H1 (cell line): Measurements from ENCODE around the gene MRPL34. TPM values are rescaled to one million over a fixed set of nuclear protein-coding genes. Genes with fewer than 3 reads are reported as not detected.
A peak's percentile ranks its signal among the peaks of the same experiment; 100 is the strongest.

Source experiments
- CHD2 ChIP-seq: IDR thresholded peaks from 2 replicates; pipeline ENCODE4 v1.6.1; 2012; ENCODE audit warnings: low read length, improper control_type of control experiment
- SP2 ChIP-seq: IDR thresholded peaks from 2 replicates; pipeline ENCODE4 v1.6.1; 2012; ENCODE audit warnings: mild to moderate bottlenecking, low read length, inconsistent platforms
- polyA plus RNA-seq, 7 experiments: library from polyadenylated mRNA; depleted of rRNA in 3 of 7; stranded (reverse) in 5 of 7; unstranded in 2 of 7; fragments of >200 nt in 5 of 7; fragments of 200-250 nt in 2 of 7; gene quantifications; 1 replicate in 5 of 7; 2 replicates in 1 of 7; 4 replicates in 1 of 7; pipeline versions ENCODE4 v1.2.1 to v1.2.3, GENCODE V29; 2011 to 2013; ENCODE audit warnings: missing spikeins in 2 of 7, mixed read lengths in 2 of 7
- total RNA-seq: library from RNA; stranded (reverse); fragmentation: NEBNext Ultra II Directional; extraction: Animal tissue kit (Norgen Biotek cat#: 25700); gene quantifications from 2 replicates; pipeline ENCODE4 v1.2.1, GENCODE V29; 2021

The MRPL34 gene
- total and polyA plus RNA-seq, 2 of the 8 experiments (the other 6 are each of a cell fraction or from before 2014, with no cell fraction given) = 91.9 to 99.6 TPM

DNA sequence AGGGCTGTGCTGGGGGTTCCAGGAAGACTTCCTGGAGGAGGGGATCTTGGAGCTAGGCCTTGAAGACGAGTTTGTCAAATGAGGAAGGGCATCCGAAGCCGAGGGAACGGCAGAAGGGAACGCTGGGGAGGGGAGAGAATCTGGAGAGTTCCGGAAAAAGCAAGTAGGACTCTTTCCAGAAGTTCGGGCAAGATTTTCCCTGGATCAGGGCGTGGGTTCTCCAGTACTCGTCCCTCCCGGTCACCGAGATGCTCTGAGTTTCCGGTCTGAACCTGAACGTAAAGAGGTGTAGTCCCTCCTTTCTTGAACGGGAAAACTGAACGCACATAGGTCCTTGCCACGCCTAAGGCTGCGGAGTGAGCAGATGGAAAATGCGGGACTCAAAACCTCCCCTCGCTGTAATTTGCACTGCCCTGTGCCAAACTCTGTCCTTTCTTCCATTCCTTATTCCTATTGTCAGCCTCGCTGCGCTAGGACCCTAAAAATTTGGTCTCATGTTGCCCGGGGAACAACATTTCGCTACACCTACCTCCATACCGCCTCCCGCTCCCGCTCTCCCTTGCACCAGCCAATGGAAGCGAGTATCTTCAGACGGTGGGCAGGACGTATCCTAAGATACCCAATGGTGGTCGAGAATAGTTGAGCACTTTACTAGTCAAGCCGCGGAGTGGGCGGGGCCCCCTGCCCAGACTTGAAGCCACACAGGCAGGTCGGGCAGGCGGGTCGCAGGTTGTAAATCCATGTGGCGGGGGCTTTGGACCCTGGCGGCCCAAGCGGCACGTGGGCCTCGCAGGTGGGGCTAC lies 31.4 kb downstream of the MRPL34 start, which contains the start of gene GTPBP3 (continued):
- peak; percentile 38; the same call in 1 of the 2 replicates for TF ChIP-seq SP2
- peak; percentile 71 for TF ChIP-seq CHD2
- TF ChIP-seq, all 59 proteins: peak for 23
